Subcutaneous adipose tissue (tissue), 4 donors: Measurements from ENCODE around the gene RAPSN. TPM values are rescaled to one million over a fixed set of nuclear protein-coding genes. Genes with fewer than 3 reads are reported as not detected.

Experiments used
- total RNA-seq, 4 donors: library from RNA; depleted of rRNA; stranded (reverse); fragments of >200 nt; gene quantifications; one replicate each; pipeline ENCODE4 v1.1.0, GENCODE V29; 2016
- TF ChIP-seq, protein P1 (sequence below): fragments of 450-650 bp; IDR thresholded peaks from one replicate; pipeline ENCODE4 v1.5.1; 2016; ENCODE audit warnings: low read depth, mild to moderate bottlenecking, control low read depth, antibody characterized with exemption, moderate library complexity

Gene RAPSN
- total RNA-seq, 4 donors from 2014 or later: not detected

- TF ChIP-seq, protein P1, sequence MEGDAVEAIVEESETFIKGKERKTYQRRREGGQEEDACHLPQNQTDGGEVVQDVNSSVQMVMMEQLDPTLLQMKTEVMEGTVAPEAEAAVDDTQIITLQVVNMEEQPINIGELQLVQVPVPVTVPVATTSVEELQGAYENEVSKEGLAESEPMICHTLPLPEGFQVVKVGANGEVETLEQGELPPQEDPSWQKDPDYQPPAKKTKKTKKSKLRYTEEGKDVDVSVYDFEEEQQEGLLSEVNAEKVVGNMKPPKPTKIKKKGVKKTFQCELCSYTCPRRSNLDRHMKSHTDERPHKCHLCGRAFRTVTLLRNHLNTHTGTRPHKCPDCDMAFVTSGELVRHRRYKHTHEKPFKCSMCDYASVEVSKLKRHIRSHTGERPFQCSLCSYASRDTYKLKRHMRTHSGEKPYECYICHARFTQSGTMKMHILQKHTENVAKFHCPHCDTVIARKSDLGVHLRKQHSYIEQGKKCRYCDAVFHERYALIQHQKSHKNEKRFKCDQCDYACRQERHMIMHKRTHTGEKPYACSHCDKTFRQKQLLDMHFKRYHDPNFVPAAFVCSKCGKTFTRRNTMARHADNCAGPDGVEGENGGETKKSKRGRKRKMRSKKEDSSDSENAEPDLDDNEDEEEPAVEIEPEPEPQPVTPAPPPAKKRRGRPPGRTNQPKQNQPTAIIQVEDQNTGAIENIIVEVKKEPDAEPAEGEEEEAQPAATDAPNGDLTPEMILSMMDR: no peak
These were observed 28.8 kb upstream of the RAPSN start for GRCh38 chr11:47477753-47478152.

DNA sequence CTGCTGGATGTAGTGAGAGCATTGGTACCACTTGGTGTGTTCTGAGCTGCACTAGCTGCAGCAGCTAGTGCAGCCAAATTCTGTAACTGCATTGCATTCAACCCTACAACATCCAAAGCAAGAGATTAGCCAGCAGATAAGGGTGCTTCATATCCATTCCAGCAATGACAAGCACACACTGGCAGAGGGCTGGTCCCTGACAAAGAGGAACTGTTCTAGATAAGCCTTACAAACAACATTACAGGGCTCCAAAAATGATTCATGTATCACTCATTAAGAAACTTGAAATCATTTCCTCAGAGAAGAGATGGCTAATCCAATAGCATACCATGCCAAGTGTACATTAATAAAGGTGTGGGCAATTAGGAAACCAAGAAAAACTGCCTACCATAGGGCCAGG lies 28.4 kb upstream of the RAPSN start:
- TF ChIP-seq, protein P1: no peak

GRCh38 chr11:47470671-47471070 lies 21.7 kb upstream of the RAPSN start:
- TF ChIP-seq, protein P1: no peak

GRCh38 chr11:47469361-47470179 lies 20.6 kb upstream of the RAPSN start:
- TF ChIP-seq, protein P1: no peak

DNA sequence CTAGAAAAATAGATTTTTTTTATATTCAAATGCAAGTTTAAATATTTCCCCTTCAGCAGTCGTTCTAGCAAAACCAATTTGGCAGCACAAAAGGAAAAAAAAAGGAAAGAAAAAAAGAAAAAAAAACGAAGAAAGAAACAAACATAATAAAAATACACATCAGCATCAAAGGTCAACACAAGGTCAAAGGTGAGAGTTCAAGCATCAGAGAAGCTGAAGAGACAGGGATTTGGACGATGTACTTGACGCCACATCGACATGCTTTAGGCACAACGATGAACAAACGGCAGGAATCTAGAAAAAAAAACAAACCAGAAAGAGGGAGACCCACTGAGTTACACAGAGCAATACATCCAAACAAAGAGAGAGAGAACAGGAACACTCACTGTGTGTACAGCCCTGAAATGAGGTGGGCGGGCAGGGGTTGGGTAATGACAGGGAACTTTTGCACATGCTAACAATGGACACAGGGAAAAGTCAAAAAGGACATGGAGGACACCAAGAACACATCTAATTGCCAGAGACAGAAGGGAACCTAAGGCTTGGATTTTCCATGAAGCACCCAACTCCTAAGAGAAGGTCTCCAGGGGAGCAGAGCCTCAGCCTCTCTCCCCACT lies 19.8 kb upstream of the RAPSN start:
- TF ChIP-seq, protein P1: no peak

GRCh38 chr11:47467357-47467756 lies 18.4 kb upstream of the RAPSN start:
- TF ChIP-seq, protein P1: no peak

DNA sequence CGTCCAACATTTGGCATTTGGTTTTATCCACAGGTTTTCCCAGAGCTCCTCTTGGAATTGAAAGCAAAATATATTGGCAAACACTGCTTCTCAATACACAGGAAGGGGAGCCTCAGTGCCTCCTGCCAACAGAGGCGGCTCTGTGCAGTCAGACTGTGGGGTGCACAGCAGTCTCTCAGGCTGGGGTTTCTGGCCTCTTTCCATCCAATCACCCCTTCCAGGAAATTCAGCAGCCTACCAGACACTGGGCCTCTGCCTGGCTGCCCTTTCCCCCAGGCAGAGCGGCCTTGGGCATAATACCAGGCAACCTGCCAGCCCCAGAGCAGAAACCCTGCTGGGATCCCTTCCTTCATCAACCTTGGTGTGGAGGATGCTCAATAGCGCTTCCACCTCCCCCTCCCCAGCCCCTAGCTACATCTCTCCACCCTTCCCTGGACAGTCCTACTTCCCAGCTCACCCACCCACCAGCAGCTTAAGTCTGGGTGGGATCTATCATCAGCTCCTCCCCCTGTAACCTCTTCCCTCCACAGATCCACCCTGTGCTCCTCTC lies 17.8 kb upstream of the RAPSN start:
- TF ChIP-seq, protein P1: no peak
